HepG2 (cell line): ENCODE measurements around the gene ASCC3. TPM values are rescaled to one million over a fixed set of nuclear protein-coding genes. Genes with fewer than 3 reads are reported as not detected.

ENCODE experiments used
- ATAC-seq: fragments of 200-7000 bp; cut with Tn5 transposase; 3 replicates; pipeline ENCODE4 v1.9.1; 2020; ENCODE audit warnings: mild to moderate bottlenecking, moderate library complexity
- BruUV-seq: library from RNA; stranded (reverse); fragments of 400-500 nt; replicated peaks from 2 replicates; lab custom pipeline; 2021; lab: Mats Ljungman, UMichigan
- CTCF ChIA-PET: fragments of 300-600 bp; formaldehyde crosslinking; extraction: SDS; loops from one replicate; lab custom pipeline; 2021; ENCODE audit warnings: low total read pairs, inconsistent platforms, low intra/inter-chr PET ratio; lab: Yijun Ruan, JAX
- POLR2A ChIA-PET: fragments of 350-600 bp; sonication (Branson Sonifier 250); formaldehyde crosslinking; loops from one replicate; lab custom pipeline; 2020; ENCODE audit warnings: antibody characterized with exemption, inconsistent platforms; lab: Yijun Ruan, JAX
- DNase-seq: peaks from one replicate; pipeline ENCODE4 v3.0.0-alpha.2; 2015; ENCODE audit warnings: low spot score
- FAIRE-seq: peaks from 3 replicates; lab custom pipeline; 2011; peaks lifted over from hg19 to GRCh38; lab: Jason Lieb, UNC
- H2AFZ ChIP-seq: one replicate; pipeline ENCODE4 v1.6.1; 2011; ENCODE audit warnings: low read length, inconsistent platforms
- H3K27ac ChIP-seq: fragments of 300-600 bp; 3 replicates; pipeline ENCODE4 v1.8.0; 2011; ENCODE audit warnings: mixed run types, mild to moderate bottlenecking, mixed read lengths, low read length, inconsistent platforms; ENCODE audit not compliant: insufficient read depth; ENCODE audit errors: extremely low read length
- H3K27me3 ChIP-seq, 2 experiments: fragments of 200-600 bp in 1 of 2; 2 replicates in 1 of 2; 3 replicates in 1 of 2; pipeline versions ENCODE4 v1.6.0 to v1.8.0; 2011; ENCODE audit warnings: low read length in 2 of 2, mild to moderate bottlenecking in 2 of 2, moderate library complexity in 2 of 2, inconsistent platforms in 1 of 2; ENCODE audit not compliant: insufficient read depth in 2 of 2, control insufficient read depth in 1 of 2
- H3K36me3 ChIP-seq, 2 experiments: fragments of 200-600 bp in 1 of 2; replicated peaks in 1 of 2; 2 replicates in 1 of 2; 3 replicates in 1 of 2; pipeline versions ENCODE4 v1.5.1 to v1.8.0; 2011; ENCODE audit warnings: low read length in 2 of 2, inconsistent platforms in 1 of 2; ENCODE audit not compliant: insufficient read depth in 2 of 2, control insufficient read depth in 1 of 2
- H3K4me1 ChIP-seq: 2 replicates; pipeline ENCODE4 v1.5.1; 2012; ENCODE audit warnings: low read length, inconsistent platforms; ENCODE audit not compliant: insufficient read depth
- H3K4me2 ChIP-seq: 2 replicates; pipeline ENCODE4 v1.6.0; 2011; ENCODE audit warnings: low read depth, low read length, inconsistent platforms
- H3K4me3 ChIP-seq, 3 experiments: fragments of 200-600 bp in 1 of 3; sonication (generic), shearing (Covaris generic) in 1 of 3; replicated peaks in 1 of 3; 2 replicates each; pipeline ENCODE4 v1.5.1; 2011 to 2016; ENCODE audit warnings: low read length in 3 of 3, inconsistent platforms in 2 of 3, low read depth in 2 of 3, mild to moderate bottlenecking in 2 of 3, control low read depth in 1 of 3, mixed read lengths in 1 of 3; ENCODE audit not compliant: insufficient read depth in 1 of 3
- H3K79me2 ChIP-seq: one replicate; pipeline ENCODE4 v1.6.1; 2011; ENCODE audit warnings: low read length, inconsistent platforms; ENCODE audit not compliant: insufficient read depth
- H3K9ac ChIP-seq: 2 replicates; pipeline ENCODE4 v1.6.0; 2011; ENCODE audit warnings: mild to moderate bottlenecking, low read depth, low read length, inconsistent platforms; ENCODE audit not compliant: insufficient read depth
- H3K9me3 ChIP-seq: 2 replicates; pipeline ENCODE4 v1.5.1; 2012; ENCODE audit warnings: mild to moderate bottlenecking, low read length
- H4K20me1 ChIP-seq: 2 replicates; pipeline ENCODE4 v1.6.0; 2011; ENCODE audit warnings: inconsistent platforms, mild to moderate bottlenecking, low read length, moderate library complexity; ENCODE audit not compliant: insufficient read depth
- CBX5 ChIP-seq: sonication (generic); formaldehyde crosslinking; IDR thresholded peaks from 2 replicates; pipeline ENCODE4 v1.4.0; 2020; ENCODE audit warnings: missing genetic modification reagents, borderline replicate concordance
- PHB2 ChIP-seq: fragments of 450-650 bp; IDR thresholded peaks from 2 replicates; pipeline ENCODE4 v1.6.1; 2018; ENCODE audit not compliant: partially characterized antibody
- PITX1 ChIP-seq: sonication (generic); formaldehyde crosslinking; IDR thresholded peaks from 2 replicates; pipeline ENCODE4 v1.5.1; 2020; ENCODE audit warnings: mild to moderate bottlenecking, missing genetic modification reagents
- TOE1 ChIP-seq: sonication (generic); formaldehyde crosslinking; IDR thresholded peaks from 2 replicates; pipeline ENCODE4 v1.4.0; 2020; ENCODE audit warnings: mild to moderate bottlenecking, missing genetic modification reagents
- ZNF44 ChIP-seq: sonication (generic); formaldehyde crosslinking; IDR thresholded peaks from 2 replicates; pipeline ENCODE4 v1.5.1; 2020; ENCODE audit warnings: mild to moderate bottlenecking, missing genetic modification reagents
- WGBS: methylation state at CpG from one replicate; pipeline ENCODE4 v1.1.6; 2017; ENCODE audit warnings: low lambda C conversion rate; 5-methylcytosine and 5-hydroxymethylcytosine counted together
- in situ Hi-C: cut with HindIII; loops from 2 replicates; pipeline ENCODE4 v1.10.0; 2017; ENCODE audit warnings: low pct_unique_long_range_greater_than_20kb; ENCODE audit not compliant: extremely low pct_ligation_motif_present
- intact Hi-C: fragments of 100-400 bp; cut with micrococcal nuclease; formaldehyde crosslinking; loops from one replicate; pipeline ENCODE4 v1.10.0; 2022; ENCODE audit not compliant: unreplicated experiment
- polyA plus RNA-seq, 8 experiments: library from polyadenylated mRNA; depleted of rRNA in 3 of 8; stranded (reverse) in 7 of 8; unstranded in 1 of 8; fragments of >200 nt; fragmentation: Illumina TruSeq in 4 of 8; extraction: Trizol in 4 of 8; gene quantifications; 2 replicates each; pipeline versions ENCODE4 v1.2.1 to v1.2.3, GENCODE V29; 2011 to 2016; ENCODE audit warnings: low read depth in 4 of 8, missing spikeins in 1 of 8, mixed read lengths in 1 of 8; ENCODE audit not compliant: insufficient read depth in 1 of 8
- total RNA-seq, 5 experiments: library from RNA; depleted of rRNA; stranded (reverse); fragments of >200 nt; fragmentation: Illumina TruSeq; extraction: Trizol; gene quantifications; 2 replicates each; pipeline ENCODE4 v1.2.3, GENCODE V29; 2016; ENCODE audit warnings: low read depth in 1 of 5
- TF ChIP-seq, protein P1 (sequence below), 2 experiments: fragments of 450-650 bp in 1 of 2; sonication (generic) in 1 of 2; formaldehyde crosslinking in 1 of 2; IDR thresholded peaks; 2 replicates each; pipeline versions ENCODE4 v1.6.1 to v1.8.0; 2016 to 2022; ENCODE audit warnings: antibody characterized with exemption in 1 of 2, mild to moderate bottlenecking in 1 of 2, missing genetic modification reagents in 1 of 2
- TF ChIP-seq, protein P2 (sequence below): sonication (generic); formaldehyde crosslinking; IDR thresholded peaks from 2 replicates; pipeline ENCODE4 v1.4.0; 2020; ENCODE audit warnings: missing genetic modification reagents
- TF ChIP-seq, protein P3 (sequence below): sonication (generic); formaldehyde crosslinking; IDR thresholded peaks from 2 replicates; pipeline ENCODE4 v1.8.0; 2022; ENCODE audit warnings: mild to moderate bottlenecking, missing genetic modification reagents, borderline replicate concordance

ASCC3 gene
- total and polyA plus RNA-seq, 2 of the 13 experiments (the other 11 are each of a cell fraction or from before 2014, with no cell fraction given) = 23.1 to 55.7 TPM

DNA sequence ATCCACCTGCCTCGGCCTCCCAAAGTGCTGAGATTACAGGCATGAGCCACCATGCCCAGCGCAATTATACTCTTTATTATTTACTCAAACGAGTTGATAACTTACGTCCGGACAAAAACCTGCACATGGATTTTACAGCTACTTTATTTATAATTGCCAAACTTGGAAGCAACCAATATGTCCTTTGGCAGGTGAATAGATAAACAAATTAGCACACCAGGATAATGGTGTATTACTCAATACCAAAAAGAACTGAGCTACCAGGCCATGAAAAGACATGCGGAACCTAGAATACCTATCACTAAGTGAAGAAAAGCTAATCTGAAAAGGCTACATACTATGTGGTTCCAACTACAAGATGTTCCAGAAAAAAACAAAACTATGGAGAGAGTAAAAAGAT lies 168.1 kb downstream of the ASCC3 start:
- no peaks in the 10 kb centered on the region for H3K4me1 ChIP-seq
- 94% methylated on average over 6 of the region's 6 CpGs for WGBS
- POLR2A ChIA-PET = no interaction called here
- TF ChIP-seq, protein P1, sequence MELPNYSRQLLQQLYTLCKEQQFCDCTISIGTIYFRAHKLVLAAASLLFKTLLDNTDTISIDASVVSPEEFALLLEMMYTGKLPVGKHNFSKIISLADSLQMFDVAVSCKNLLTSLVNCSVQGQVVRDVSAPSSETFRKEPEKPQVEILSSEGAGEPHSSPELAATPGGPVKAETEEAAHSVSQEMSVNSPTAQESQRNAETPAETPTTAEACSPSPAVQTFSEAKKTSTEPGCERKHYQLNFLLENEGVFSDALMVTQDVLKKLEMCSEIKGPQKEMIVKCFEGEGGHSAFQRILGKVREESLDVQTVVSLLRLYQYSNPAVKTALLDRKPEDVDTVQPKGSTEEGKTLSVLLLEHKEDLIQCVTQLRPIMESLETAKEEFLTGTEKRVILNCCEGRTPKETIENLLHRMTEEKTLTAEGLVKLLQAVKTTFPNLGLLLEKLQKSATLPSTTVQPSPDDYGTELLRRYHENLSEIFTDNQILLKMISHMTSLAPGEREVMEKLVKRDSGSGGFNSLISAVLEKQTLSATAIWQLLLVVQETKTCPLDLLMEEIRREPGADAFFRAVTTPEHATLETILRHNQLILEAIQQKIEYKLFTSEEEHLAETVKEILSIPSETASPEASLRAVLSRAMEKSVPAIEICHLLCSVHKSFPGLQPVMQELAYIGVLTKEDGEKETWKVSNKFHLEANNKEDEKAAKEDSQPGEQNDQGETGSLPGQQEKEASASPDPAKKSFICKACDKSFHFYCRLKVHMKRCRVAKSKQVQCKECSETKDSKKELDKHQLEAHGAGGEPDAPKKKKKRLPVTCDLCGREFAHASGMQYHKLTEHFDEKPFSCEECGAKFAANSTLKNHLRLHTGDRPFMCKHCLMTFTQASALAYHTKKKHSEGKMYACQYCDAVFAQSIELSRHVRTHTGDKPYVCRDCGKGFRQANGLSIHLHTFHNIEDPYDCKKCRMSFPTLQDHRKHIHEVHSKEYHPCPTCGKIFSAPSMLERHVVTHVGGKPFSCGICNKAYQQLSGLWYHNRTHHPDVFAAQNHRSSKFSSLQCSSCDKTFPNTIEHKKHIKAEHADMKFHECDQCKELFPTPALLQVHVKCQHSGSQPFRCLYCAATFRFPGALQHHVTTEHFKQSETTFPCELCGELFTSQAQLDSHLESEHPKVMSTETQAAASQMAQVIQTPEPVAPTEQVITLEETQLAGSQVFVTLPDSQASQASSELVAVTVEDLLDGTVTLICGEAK (IDR thresholded peaks at IDR 0.05) = no peak
- TF ChIP-seq, protein P1 (CRISPR knock-in tag; IDR thresholded peaks at IDR 0.05) = no peak
- no peak for TF ChIP-seq ZNF44 (CRISPR knock-in tag)
- TF ChIP-seq, protein P2, sequence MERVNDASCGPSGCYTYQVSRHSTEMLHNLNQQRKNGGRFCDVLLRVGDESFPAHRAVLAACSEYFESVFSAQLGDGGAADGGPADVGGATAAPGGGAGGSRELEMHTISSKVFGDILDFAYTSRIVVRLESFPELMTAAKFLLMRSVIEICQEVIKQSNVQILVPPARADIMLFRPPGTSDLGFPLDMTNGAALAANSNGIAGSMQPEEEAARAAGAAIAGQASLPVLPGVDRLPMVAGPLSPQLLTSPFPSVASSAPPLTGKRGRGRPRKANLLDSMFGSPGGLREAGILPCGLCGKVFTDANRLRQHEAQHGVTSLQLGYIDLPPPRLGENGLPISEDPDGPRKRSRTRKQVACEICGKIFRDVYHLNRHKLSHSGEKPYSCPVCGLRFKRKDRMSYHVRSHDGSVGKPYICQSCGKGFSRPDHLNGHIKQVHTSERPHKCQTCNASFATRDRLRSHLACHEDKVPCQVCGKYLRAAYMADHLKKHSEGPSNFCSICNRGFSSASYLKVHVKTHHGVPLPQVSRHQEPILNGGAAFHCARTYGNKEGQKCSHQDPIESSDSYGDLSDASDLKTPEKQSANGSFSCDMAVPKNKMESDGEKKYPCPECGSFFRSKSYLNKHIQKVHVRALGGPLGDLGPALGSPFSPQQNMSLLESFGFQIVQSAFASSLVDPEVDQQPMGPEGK (CRISPR knock-in tag) = no peak
- no peak for TF ChIP-seq PITX1 (CRISPR knock-in tag)
- TF ChIP-seq CBX5 = no peak
- no peak for TF ChIP-seq PHB2
- TF ChIP-seq TOE1 (CRISPR knock-in tag) = no peak
- TF ChIP-seq, protein P3, sequence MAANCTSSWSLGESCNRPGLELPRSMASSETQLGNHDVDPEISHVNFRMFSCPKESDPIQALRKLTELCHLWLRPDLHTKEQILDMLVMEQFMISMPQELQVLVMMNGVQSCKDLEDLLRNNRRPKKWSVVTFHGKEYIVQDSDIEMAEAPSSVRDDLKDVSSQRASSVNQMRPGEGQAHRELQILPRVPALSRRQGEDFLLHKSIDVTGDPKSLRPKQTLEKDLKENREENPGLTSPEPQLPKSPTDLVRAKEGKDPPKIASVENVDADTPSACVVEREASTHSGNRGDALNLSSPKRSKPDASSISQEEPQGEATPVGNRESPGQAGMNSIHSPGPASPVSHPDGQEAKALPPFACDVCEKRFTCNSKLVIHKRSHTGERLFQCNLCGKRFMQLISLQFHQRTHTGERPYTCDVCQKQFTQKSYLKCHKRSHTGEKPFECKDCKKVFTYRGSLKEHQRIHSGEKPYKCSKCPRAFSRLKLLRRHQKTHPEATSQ (CRISPR knock-in tag) = no peak
- TF ChIP-seq, all 625 proteins: peak for 0
- H3K27ac ChIP-seq = no peak overlapping the region
- H3K27me3 ChIP-seq = no peaks in the 10 kb centered on the region; a peak in 1 of 5 replicates
- no TSS peak for BruUV-seq
- no peaks in the 10 kb centered on the region for H3K79me2 ChIP-seq
- no peak overlapping the region for H3K4me3 ChIP-seq
- H2AFZ ChIP-seq = no peak overlapping the region
- no peak overlapping the region for H3K9ac ChIP-seq
- DNase-seq = no peak
- in situ Hi-C loops = no loop called here
- peaks cover 0 to 9% of the 10 kb centered on the region in 2 experiments; a peak in 2 of 5 replicates for H3K36me3 ChIP-seq
- H4K20me1 ChIP-seq = no peaks in the 10 kb centered on the region
- CTCF ChIA-PET = no interaction called here
- intact Hi-C loops = no loop called here
- no peaks in the 10 kb centered on the region for H3K9me3 ChIP-seq
- no peak for FAIRE-seq
- no peak overlapping the region for H3K4me2 ChIP-seq
- no peak for ATAC-seq
